ENCODE measurements around the gene FOXL3. TPM values are rescaled to one million over a fixed set of nuclear protein-coding genes. Genes with fewer than 3 reads are reported as not detected.

FOXL3 gene
- total RNA-seq, 1 experiment from 2014 or later: not detected

DNA sequence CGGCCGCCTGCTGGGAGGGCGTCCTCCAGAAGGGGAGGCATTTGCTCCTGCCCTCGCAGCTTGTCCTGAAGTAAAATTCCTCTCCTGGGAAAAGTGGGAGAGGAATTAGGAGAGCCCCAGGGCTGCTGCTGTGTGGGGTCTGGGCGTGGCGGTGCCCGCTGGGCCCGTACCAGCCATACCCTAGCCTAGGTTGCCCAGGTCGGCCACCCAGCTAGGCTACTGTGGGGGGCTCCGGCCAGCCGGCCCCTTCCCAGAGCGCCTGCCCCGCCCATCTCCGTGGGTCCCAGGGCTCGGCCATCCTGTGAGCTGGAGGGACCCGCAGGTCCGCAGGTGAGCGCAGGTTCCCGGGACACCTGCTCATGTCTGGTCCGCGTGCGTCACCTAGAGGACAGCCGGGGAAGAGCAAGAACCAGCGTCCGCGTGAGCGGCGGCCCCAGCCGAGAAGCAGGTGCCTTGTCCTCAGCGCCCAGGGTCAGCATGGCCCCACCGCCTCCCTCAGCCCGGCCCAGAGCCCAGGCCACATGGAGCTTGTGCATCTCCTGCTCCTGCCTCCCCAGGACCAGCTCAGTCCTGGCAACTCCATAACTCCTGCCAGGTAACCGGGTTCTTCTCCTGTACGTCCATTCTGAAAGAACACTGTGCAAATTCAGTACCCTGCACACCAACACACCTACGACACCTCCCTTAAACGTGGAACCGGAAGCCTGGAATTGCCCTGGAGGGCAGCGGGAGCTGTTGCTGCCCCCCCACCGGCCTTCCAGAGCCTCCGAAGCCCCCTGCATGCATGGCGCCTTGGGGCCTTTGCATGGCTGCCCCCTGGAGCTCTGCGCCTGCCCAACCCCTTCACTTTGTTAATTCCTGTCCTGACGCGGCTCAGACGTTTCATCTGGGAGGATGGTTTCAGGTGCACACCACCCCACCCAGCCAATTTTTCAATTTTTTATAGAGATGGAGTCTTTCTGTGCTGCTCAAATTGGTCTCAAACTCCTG is 22.8 kb upstream of the FOXL3 start:
- no peak for DNase-seq (ENCODE audit: low spot score)

- no peak for DNase-seq (ENCODE audit: low spot score)
Measured at GRCh38 chr7:268991-269390, 21.0 kb upstream of the FOXL3 start.

GRCh38 chr7:269721-270120 is 20.2 kb upstream of the FOXL3 start:
- no peak for DNase-seq (ENCODE audit: low spot score)

GRCh38 chr7:270351-270983 is 19.5 kb upstream of the FOXL3 start:
- no peak for DNase-seq (ENCODE audit: low spot score)

- no peak for DNase-seq (ENCODE audit: low spot score)
Measured at GRCh38 chr7:271266-272107, 18.5 kb upstream of the FOXL3 start.

DNA sequence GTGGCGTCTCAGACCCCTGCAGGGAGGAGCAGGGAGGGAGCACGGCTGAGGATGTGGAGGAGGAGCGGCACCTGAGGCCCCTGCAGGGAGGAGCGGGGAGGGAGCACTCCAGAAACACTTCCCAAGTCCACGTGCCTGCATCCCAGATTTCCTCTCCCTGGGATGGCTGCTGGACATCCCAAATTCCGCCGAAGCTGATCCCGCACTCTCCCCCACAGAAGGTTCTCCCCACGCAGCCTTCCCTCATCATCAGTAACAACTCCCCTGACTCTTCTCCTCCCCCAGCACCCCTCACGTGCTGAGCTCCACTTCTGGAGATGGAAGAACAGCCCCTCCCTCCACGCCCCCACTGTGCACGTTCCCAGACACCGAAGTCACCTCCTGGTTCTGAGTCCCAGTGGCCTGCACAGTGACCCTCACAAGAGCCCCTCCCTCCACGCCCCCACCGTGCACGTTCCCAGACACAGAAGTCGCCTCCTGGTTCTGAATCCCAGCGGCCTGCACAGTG is 17.8 kb upstream of the FOXL3 start:
- DNase-seq (ENCODE audit: low spot score): no peak

DNA sequence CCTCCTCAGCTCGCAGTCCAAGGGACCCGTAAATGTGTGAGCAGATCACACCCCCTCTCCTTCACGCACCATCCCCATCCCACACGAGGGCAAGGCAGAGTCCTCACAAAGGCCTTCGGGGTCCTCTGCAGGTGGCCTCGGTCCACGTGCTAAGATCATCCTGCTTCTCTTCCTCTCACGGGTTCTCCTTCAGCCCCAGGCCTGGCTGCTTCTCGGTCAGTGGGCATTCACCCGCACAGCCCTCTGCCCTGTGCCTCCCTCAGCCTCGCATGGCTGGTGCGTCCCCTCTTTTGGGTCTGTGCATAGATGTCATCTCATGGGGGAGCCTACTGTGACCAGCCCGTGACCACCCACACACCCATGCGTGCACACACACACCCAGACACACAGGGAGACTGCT is 17.3 kb upstream of the FOXL3 start:
- no peak for DNase-seq (ENCODE audit: low spot score)

- DNase-seq (ENCODE audit: low spot score): no peak
Measured at GRCh38 chr7:273327-273726, 16.6 kb upstream of the FOXL3 start.

DNA sequence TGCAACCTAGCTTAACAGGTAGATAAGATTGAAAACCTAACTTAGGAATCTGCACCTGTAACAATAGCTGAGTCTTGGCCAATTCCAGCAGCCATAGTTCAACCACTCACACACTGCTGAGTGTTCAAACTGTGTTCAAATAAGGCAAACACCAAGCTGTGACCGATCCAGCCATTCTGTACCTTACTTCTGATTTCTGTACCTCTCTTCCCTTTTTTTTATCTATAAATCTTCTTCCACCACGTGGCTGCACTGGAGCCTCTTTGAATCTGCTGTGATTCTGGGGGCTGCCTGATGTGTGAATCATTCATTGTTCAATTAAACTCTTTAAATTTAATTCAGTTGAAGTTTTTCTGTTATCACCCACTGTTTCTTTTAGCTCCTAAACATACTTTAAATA is 15.7 kb upstream of the FOXL3 start:
- no peak for DNase-seq (ENCODE audit: low spot score)

DNA sequence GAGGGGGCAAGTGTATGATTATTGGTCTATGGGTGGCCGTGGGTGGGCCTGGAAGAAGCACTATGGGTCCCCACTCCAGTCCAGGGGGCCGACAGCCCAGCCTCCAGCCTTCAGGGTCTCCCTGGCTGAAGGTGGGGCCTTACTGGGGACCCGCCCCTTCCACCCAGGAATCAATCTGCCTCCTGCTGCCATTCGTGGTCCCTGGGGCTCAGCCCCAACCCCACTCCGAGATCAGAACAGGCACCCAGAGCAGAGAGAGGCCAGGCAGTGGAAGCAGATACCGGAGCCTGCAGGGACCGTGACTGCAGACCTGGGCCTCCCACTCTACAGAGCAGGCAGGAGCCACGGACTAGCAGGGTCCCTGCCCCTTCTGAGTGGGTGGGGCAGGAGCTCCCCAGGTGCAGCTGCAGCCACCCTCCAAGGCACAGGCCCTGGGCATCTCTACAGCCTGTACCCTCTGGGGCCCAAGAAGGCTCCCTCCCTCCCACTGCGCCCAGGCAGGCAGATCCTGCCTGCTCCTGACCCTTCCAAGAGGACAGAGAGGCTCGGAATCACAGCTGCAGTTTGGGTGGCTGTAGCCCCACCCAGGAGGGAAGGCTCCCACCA is 13.6 kb upstream of the FOXL3 start:
- no peak for DNase-seq (ENCODE audit: low spot score)

- no peak for DNase-seq (ENCODE audit: low spot score)
Measured at GRCh38 chr7:277228-277627, 12.7 kb upstream of the FOXL3 start.

DNA sequence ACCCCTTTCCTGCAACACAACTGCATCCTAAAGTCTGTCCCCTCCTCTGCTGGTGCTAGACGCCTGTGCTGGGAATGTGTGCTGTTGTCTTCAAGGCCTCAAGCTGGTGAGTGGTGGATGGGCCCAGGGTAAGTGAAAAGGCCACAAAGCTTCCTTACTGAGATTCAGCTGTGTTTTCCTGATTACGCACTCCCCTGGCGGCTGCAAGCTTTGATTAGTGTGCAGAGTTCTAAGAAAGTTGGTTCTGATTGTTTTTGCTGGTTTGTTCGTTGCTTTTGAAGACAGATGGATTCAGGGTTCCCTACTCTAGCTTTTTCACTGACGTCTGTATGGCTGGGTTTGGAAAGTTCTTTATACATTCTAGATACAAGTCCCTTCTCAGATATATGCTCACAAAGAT is 11.9 kb upstream of the FOXL3 start:
- no peak for DNase-seq (ENCODE audit: low spot score)

DNA sequence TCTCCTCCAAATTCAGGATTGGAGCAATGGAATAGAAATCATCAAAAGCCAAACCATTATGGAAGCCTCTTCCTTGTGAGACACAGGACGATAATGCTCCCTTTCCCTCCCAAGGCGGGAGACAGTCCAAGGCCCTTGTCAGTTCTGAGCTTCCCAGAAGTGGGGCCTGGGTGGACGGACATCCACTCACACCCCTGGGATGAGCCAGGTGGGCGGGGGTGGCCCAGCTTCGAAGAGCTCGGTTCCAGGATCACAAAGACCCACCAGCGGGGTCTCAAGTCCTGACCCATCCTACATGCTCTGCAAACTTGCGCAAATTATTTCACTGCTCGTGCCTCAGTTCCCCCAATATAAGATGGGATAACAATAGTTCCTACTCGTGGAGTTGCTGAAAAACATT is 10.1 kb upstream of the FOXL3 start:
- DNase-seq (ENCODE audit: low spot score): no peak

GRCh38 chr7:280461-280860 is 9.5 kb upstream of the FOXL3 start:
- no peak for DNase-seq (ENCODE audit: low spot score)

GRCh38 chr7:281637-282036 is 8.3 kb upstream of the FOXL3 start:
- DNase-seq (ENCODE audit: low spot score): no peak

DNA sequence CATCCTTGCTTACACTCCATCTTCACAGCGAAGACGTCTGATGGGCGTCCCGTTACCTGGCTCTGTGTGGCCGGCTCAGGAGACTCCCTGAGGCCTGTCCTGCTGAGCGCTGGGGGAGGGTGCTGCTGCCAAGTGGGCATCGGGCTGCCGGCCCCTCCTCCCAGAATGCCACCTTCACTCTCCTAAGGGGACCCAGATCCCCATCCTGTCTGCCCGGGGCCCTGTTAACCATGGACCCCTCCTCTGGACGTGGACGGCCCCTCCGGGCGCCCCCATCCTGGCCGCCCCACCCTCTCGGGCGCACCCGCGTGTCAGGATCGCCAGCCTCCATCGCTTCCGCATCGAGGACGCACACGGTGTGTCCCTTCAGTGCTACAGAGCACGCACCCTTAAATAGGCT is 7.3 kb upstream of the FOXL3 start:
- DNase-seq (ENCODE audit: low spot score): no peak

- no peak for DNase-seq (ENCODE audit: low spot score)
Measured at GRCh38 chr7:284762-285722, 4.9 kb upstream of the FOXL3 start.

DNA sequence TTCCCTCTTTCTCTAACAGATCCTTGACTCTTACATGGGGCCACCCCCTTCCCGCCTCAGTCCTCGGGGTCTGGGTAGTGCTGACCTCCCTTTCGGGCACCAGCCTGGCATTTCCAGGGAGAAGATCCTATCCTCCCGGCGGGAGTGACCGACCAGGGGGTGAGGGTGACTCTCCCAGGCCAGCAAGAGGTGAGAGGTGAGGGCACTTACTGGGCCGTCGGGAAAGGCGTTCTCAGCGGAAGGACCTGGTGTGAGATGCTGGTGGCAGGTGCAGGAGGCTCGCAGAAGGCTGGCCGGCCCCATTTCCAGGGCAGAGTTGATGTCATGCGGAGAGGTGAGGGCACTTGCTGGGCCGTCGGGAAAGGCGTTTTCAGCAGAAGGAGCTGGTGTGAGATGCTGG is 4.2 kb upstream of the FOXL3 start:
- DNase-seq (ENCODE audit: low spot score): no peak

DNA sequence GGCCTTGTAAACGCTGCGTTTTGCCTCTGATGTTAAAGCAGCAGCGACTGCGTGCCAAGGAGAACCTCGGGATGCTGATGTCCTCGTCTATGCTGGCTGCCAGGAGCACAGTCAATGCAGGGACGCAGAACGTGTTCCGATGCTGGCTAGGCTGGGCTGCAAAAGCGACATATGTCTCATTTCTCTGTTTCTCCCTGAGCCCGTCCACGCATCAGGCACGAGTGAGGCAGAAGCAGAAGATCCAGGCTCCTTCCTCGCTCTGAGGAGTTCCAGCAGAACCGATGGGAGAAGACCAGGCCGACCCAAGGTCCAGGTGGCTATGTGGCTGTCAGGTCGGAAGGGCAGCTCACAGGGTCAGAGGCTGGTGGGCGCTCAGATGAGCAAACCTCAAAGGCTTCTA is 3.7 kb upstream of the FOXL3 start:
- no peak for DNase-seq (ENCODE audit: low spot score)

DNA sequence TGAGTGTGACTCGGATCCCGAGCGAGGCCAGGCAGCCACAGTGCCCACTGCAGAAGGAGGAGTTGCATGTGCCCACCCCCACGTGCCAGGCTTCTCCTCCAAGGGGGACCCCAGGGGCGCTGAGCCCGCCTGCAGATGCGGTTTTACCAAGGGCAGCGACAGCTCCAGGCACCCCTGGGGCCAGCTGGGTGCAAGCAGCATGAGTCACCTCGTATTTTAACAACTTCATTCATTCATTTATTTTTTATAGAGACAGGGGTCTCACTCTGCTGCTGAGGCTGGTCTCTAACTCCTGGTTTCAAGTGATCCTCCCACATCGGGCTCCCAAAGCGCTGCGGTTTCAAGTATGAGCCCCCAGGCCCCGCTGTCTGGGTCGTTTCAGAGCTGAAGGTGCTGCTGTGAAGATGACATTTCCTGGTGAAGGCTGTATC is 1.3 kb upstream of the FOXL3 start:
- DNase-seq (ENCODE audit: low spot score): no peak

Data from A172 (cell line).